ENCODE results near the gene PITPNM3. TPM values are rescaled to one million over a fixed set of nuclear protein-coding genes. Genes with fewer than 3 reads are reported as not detected.

PITPNM3 gene
- total RNA-seq, 1 donor from 2014 or later, result 1.4 TPM

DNA sequence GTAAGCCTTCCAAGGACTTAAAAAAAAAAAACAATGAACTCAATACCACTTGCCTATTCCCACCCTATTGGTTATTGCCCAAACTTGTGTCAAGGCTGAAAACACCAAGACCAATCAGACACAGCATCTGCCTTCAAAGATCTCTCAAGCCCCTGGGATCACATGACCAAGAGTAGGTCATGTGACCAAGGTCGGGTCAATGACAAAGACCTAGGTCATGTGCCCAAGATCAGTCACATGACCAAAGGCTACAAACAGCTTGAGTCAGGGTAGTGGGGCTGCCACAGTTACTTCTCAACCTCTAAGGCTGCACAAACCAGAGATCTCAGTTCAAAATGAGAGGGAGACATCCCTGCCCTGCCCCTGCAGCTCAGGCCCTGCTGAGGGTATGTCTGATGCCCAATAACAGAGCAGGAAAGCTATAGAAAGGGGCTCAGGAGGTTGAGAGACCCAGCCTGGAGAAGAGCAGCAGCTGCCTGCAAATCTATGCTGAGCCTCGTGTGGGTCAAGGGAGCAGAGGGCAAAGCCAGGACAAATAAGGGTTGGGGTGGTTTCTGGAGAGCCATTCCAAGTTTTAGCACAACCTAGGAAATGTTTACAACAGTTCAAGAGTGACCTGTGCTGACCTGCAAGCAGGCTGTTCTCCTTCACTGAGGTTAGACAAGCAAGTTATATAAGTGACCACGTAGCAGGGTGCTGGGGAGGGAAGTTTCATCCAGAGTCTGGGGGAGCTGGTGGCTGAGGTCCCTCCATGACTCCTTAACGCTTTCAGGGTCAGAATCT lies 63.3 kb downstream of the PITPNM3 start:
- peaks cover 15% of the 10 kb centered on the region for H3K4me1 Mint-ChIP-seq (ENCODE audit: low read depth, unreplicated experiment)
- H3K27me3 Mint-ChIP-seq (ENCODE audit: unreplicated experiment), result peaks cover 11% of the 10 kb centered on the region
- H3K27ac Mint-ChIP-seq (ENCODE audit: unreplicated experiment), result peak overlapping the region; percentile 1
- TF ChIP-seq CTCF (IDR thresholded peaks at IDR 0.05; ENCODE audit: partially characterized antibody, unreplicated experiment), result no peak
- peaks cover 12% of the 10 kb centered on the region for H3K9me3 Mint-ChIP-seq (ENCODE audit: unreplicated experiment)
- H3K36me3 Mint-ChIP-seq (ENCODE audit: unreplicated experiment), result no peaks in the 10 kb centered on the region
- no peak overlapping the region for H3K4me3 Mint-ChIP-seq (ENCODE audit: unreplicated experiment)
- no peak for DNase-seq

DNA sequence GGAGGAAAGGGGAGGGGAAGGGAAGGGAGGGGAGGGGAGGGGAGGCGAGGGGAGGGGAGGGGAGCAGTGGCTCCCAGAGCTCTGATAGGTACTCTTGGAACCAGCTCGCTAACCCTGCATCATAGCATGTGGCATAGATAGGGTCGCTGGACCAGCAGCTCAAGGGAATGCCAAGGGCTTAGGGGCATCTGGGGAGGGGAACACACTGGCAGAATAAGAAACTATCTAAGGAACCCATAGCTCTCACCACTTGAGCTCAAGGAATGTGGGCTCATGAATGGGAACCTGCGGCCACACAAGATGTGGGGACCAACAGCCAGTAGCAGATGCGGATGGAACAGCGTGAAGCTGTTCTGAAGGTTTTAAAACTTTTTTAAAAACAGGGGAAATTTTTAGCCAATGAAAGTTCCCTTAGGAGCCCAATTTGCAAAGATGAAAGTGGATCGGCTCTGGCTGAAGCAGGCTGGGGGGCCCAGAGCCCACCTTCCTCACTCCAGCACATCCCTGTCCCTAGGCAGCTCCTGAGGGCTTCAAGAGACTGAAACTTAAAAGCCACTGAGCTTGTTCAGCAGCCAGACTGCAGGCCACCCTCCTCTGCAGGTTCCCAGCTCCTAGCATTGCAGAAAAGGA lies 65.2 kb downstream of the PITPNM3 start:
- Mint-ChIP-seq H3K9me3 (ENCODE audit: unreplicated experiment) (peaks cover 3% of the 10 kb centered on the region), H3K4me1 (ENCODE audit: low read depth, unreplicated experiment) (peaks cover 2% of the 10 kb centered on the region), H3K27ac (ENCODE audit: unreplicated experiment) (no peak overlapping the region), H3K27me3 (ENCODE audit: unreplicated experiment) (peaks cover 6% of the 10 kb centered on the region), H3K36me3 (ENCODE audit: unreplicated experiment) (no peaks in the 10 kb centered on the region), H3K4me3 (ENCODE audit: unreplicated experiment) (no peak overlapping the region)
- no peak for DNase-seq
- TF ChIP-seq CTCF (IDR thresholded peaks at IDR 0.05; ENCODE audit: partially characterized antibody, unreplicated experiment), result no peak

- Mint-ChIP-seq H3K4me1 (ENCODE audit: low read depth, unreplicated experiment) (no peaks in the 10 kb centered on the region), H3K4me3 (ENCODE audit: unreplicated experiment) (no peak overlapping the region), H3K27me3 (ENCODE audit: unreplicated experiment) (peaks cover 6% of the 10 kb centered on the region), H3K36me3 (ENCODE audit: unreplicated experiment) (no peaks in the 10 kb centered on the region), H3K9me3 (ENCODE audit: unreplicated experiment) (peaks cover 3% of the 10 kb centered on the region), H3K27ac (ENCODE audit: unreplicated experiment) (no peak overlapping the region)
- no peak for DNase-seq
- no peak for TF ChIP-seq CTCF (IDR thresholded peaks at IDR 0.05; ENCODE audit: partially characterized antibody, unreplicated experiment)
Measured at GRCh38 chr17:6489016-6489550, 67.3 kb downstream of the PITPNM3 start.

- TF ChIP-seq CTCF (IDR thresholded peaks at IDR 0.05; ENCODE audit: partially characterized antibody, unreplicated experiment), result no peak
- DNase-seq, result no peak
- no peaks in the 10 kb centered on the region for H3K36me3 Mint-ChIP-seq (ENCODE audit: unreplicated experiment)
- peaks cover 5% of the 10 kb centered on the region for H3K9me3 Mint-ChIP-seq (ENCODE audit: unreplicated experiment)
- no peak overlapping the region for H3K27ac Mint-ChIP-seq (ENCODE audit: unreplicated experiment)
- H3K27me3 Mint-ChIP-seq (ENCODE audit: unreplicated experiment), result peaks cover 6% of the 10 kb centered on the region
- no peak overlapping the region for H3K4me3 Mint-ChIP-seq (ENCODE audit: unreplicated experiment)
- H3K4me1 Mint-ChIP-seq (ENCODE audit: low read depth, unreplicated experiment), result no peaks in the 10 kb centered on the region
Measured at GRCh38 chr17:6488008-6488539, 68.3 kb downstream of the PITPNM3 start.
